Transverse colon (tissue), 4 donors: Measurements from ENCODE around the gene GMDS. TPM values are rescaled to one million over a fixed set of nuclear protein-coding genes. Genes with fewer than 3 reads are reported as not detected.

ENCODE experiments used
- DNase-seq: peaks from one replicate; pipeline ENCODE4 v3.0.0-alpha.2; 2019
- H3K27ac ChIP-seq, 4 donors: fragments of 200-600 bp; sonication (generic); 2 replicates each; pipeline ENCODE4 v1.5.1; 2016 to 2018; ENCODE audit warnings: inconsistent platforms in 4 of 4
- H3K27me3 ChIP-seq: fragments of 200-600 bp; sonication (generic); 2 replicates; pipeline ENCODE4 v1.5.1; 2017; ENCODE audit warnings: inconsistent platforms
- H3K36me3 ChIP-seq, 4 donors: fragments of 200-600 bp; sonication (generic); 2 replicates each; pipeline ENCODE4 v1.5.1; 2017 to 2019; ENCODE audit warnings: inconsistent platforms in 4 of 4
- H3K4me1 ChIP-seq, 4 donors: fragments of 200-600 bp; sonication (generic); 2 replicates each; pipeline ENCODE4 v1.5.1; 2017 to 2020; ENCODE audit warnings: inconsistent platforms in 4 of 4
- H3K4me3 ChIP-seq, 4 donors: fragments of 200-600 bp; sonication (generic); 1 replicate in 1 of 4; 2 replicates in 3 of 4; pipeline versions ENCODE4 v1.5.1 to v1.6.1; 2017 to 2019; ENCODE audit warnings: inconsistent platforms in 4 of 4
- H3K9me3 ChIP-seq, 2 donors: fragments of 200-600 bp; sonication (generic); 2 replicates each; pipeline ENCODE4 v1.5.1; 2017 to 2019; ENCODE audit warnings: inconsistent platforms in 2 of 2
- CTCF ChIP-seq, 5 experiments: fragments of 200-600 bp in 3 of 5; fragments of 450-650 bp in 2 of 5; sonication (generic) in 3 of 5; IDR thresholded peaks; 1 replicate in 2 of 5; 2 replicates in 3 of 5; pipeline ENCODE4 v1.5.1; 2016 to 2017; ENCODE audit warnings: antibody characterized with exemption in 5 of 5, inconsistent platforms in 3 of 5, mild to moderate bottlenecking in 2 of 5, moderate library complexity in 1 of 5
- EP300 ChIP-seq: sonication (generic); formaldehyde crosslinking; IDR thresholded peaks from one replicate; pipeline ENCODE4 v1.6.1; 2017; ENCODE audit warnings: antibody characterized with exemption, low read depth
- POLR2A ChIP-seq: fragments of 450-650 bp; IDR thresholded peaks from one replicate; pipeline ENCODE4 v1.6.1; 2016; ENCODE audit warnings: antibody characterized with exemption, mild to moderate bottlenecking, moderate library complexity
- POLR2AphosphoS5 ChIP-seq, 3 donors: sonication (generic); formaldehyde crosslinking; IDR thresholded peaks; one replicate each; pipeline ENCODE4 v1.6.1; 2016; ENCODE audit warnings: antibody characterized with exemption in 3 of 3
- WGBS, 2 donors: methylation state at CpG; one replicate each; pipeline ENCODE4 v1.1.5; 2018; ENCODE audit warnings: low coverage in 1 of 2; 5-methylcytosine and 5-hydroxymethylcytosine counted together
- in situ Hi-C, 4 donors: fragments of 200-750 bp; cut with MboI; loops; one replicate each; pipeline versions ENCODE4 v1.15.0 to v1.15.1; 2017; ENCODE audit warnings: low sequenced_read_pairs in 3 of 4, low pct_ligation_motif_present in 1 of 4, low pct_unique_long_range_greater_than_20kb in 1 of 4
- intact Hi-C: fragments of 100-400 bp; cut with DNase I; formaldehyde crosslinking; loops from one replicate; pipeline ENCODE4 v1.15.1; 2023; ENCODE audit warnings: low total_unique reads
- total RNA-seq, 4 donors: library from RNA; depleted of rRNA; stranded (reverse); fragments of >200 nt; gene quantifications; one replicate each; pipeline ENCODE4 v1.1.0, GENCODE V29; 2016

The GMDS gene
- total RNA-seq, 4 donors from 2014 or later = 66.2 to 546 (median 102) TPM

- H3K4me3 ChIP-seq = no peak overlapping the region
- WGBS, 2 donors = 91 to 92% methylated on average over 5 to 7 of the region's 7 CpGs
- H3K4me1 ChIP-seq = no peaks in the 10 kb centered on the region
- no peaks in the 10 kb centered on the region for H3K9me3 ChIP-seq
- in situ Hi-C loops (loop anchor here in 1 of 4 donors (25.0 kb wide), 1 partner anchor 452 kb away; no protein-coding TSS in a partner anchor), intact Hi-C loops (no loop called here)
- H3K27me3 ChIP-seq = no peaks in the 10 kb centered on the region
- H3K27ac ChIP-seq = no peak overlapping the region
- no peak for DNase-seq
- TF ChIP-seq POLR2AphosphoS5 (IDR thresholded peaks at IDR 0.05) = no peak
- no peak for TF ChIP-seq EP300
- TF ChIP-seq POLR2A = no peak
- TF ChIP-seq CTCF (IDR thresholded peaks at IDR 0.05) = no peak
- no peaks in the 10 kb centered on the region for H3K36me3 ChIP-seq
Observed at GRCh38 chr6:2184700-2185455, 60.5 kb downstream of the GMDS start.

GRCh38 chr6:2183752-2184151 is 61.7 kb downstream of the GMDS start:
- TF ChIP-seq EP300 = no peak
- in situ Hi-C loops = loop anchor here in 1 of 4 donors (25.0 kb wide), 1 partner anchor 454 kb away; no protein-coding TSS in a partner anchor
- intact Hi-C loops = no loop called here

GRCh38 chr6:2183246-2183645 is 62.2 kb downstream of the GMDS start:
- Histone ChIP-seq H3K4me3 (no peak overlapping the region), H3K36me3 (no peaks in the 10 kb centered on the region), H3K27me3 (no peaks in the 10 kb centered on the region), H3K4me1 (no peaks in the 10 kb centered on the region), H3K27ac (no peak overlapping the region), H3K9me3 (peaks cover 0 to 2% of the 10 kb centered on the region in 2 donors)
- no peak for DNase-seq
- intact Hi-C loops (no loop called here), in situ Hi-C loops (loop anchor here in 1 of 4 donors (25.0 kb wide), 1 partner anchor 454 kb away; no protein-coding TSS in a partner anchor)
- no peak for TF ChIP-seq EP300
- TF ChIP-seq POLR2A = no peak
- no peak for TF ChIP-seq POLR2AphosphoS5 (IDR thresholded peaks at IDR 0.05)
- no peak for TF ChIP-seq CTCF (IDR thresholded peaks at IDR 0.05)

More at GRCh38 chr6:2183752-2184151, 61.7 kb downstream of the GMDS start:
- H3K27me3 ChIP-seq = no peaks in the 10 kb centered on the region
- no peaks in the 10 kb centered on the region for H3K9me3 ChIP-seq
- H3K4me3 ChIP-seq = no peak overlapping the region
- no peak for DNase-seq
- no peaks in the 10 kb centered on the region for H3K4me1 ChIP-seq
- 94 to 100% methylated on average over 1 of the region's 1 CpG for WGBS, 2 donors
- no peak overlapping the region for H3K27ac ChIP-seq
- H3K36me3 ChIP-seq = no peaks in the 10 kb centered on the region

- no peaks in the 10 kb centered on the region for H3K27me3 ChIP-seq
- 83% methylated on average over 1 of the region's 1 CpG; no CpG with 5 or more reads in 1 of the 2 donors for WGBS, 2 donors
- H3K4me1 ChIP-seq = no peaks in the 10 kb centered on the region
- intact Hi-C loops (no loop called here), in situ Hi-C loops (loop anchor here in 1 of 4 donors (25.0 kb wide), 1 partner anchor 455 kb away; no protein-coding TSS in a partner anchor)
- no peak for TF ChIP-seq POLR2A
- TF ChIP-seq EP300 = no peak
- no peak for TF ChIP-seq CTCF (IDR thresholded peaks at IDR 0.05)
- TF ChIP-seq POLR2AphosphoS5 (IDR thresholded peaks at IDR 0.05) = no peak
- DNase-seq = no peak
- no peaks in the 10 kb centered on the region for H3K36me3 ChIP-seq
- no peak overlapping the region for H3K27ac ChIP-seq
- peaks cover 0 to 9% of the 10 kb centered on the region in 2 donors for H3K9me3 ChIP-seq
- H3K4me3 ChIP-seq = no peak overlapping the region
Observed at GRCh38 chr6:2182251-2182650, 63.2 kb downstream of the GMDS start.
